Activated T-helper 2 cell treated with anti-CD3 and anti-CD28 coated beads, Interferon-gamma antibody, Interleukin-2, Interleukin-4, amounts not matched to agents 10 μg/mL and 5 μg/mL and 100 μg/mL, durations not matched to agents 14 hours and 24 hours and 36 hours (primary cell): ENCODE data around the gene ST3GAL2. TPM values are rescaled to one million over a fixed set of nuclear protein-coding genes. Genes with fewer than 3 reads are reported as not detected.
"Not testable (repeated sequence)": the region's sequence is repeated elsewhere in the genome, so short reads cannot be mapped to it uniquely, and the experiment has no call there.

Experiments
- DNase-seq: peaks from one replicate; pipeline ENCODE4 v3.0.0; 2021; ENCODE audit warnings: low spot score
- H3K27ac Mint-ChIP-seq: one replicate; pipeline ENCODE4 v1.8.0; 2021; ENCODE audit warnings: mixed read lengths
- H3K27me3 Mint-ChIP-seq: one replicate; pipeline ENCODE4 v1.8.0; 2021; ENCODE audit warnings: low read depth, mixed read lengths
- H3K36me3 Mint-ChIP-seq: one replicate; pipeline ENCODE4 v1.8.0; 2021; ENCODE audit warnings: low read depth, mixed read lengths
- H3K4me1 Mint-ChIP-seq: one replicate; pipeline ENCODE4 v1.8.0; 2021; ENCODE audit warnings: low read depth, mixed read lengths
- H3K4me3 Mint-ChIP-seq: one replicate; pipeline ENCODE4 v1.8.0; 2021; ENCODE audit warnings: low read depth, mild to moderate bottlenecking, moderate library complexity, mixed read lengths
- H3K9me3 Mint-ChIP-seq: one replicate; pipeline ENCODE4 v1.8.0; 2021; ENCODE audit warnings: mixed read lengths
- intact Hi-C: fragments of 100-400 bp; cut with micrococcal nuclease; formaldehyde crosslinking; loops from one replicate; pipeline ENCODE4 v1.15.1; 2023
- total RNA-seq: library from RNA; stranded (reverse); gene quantifications from 2 replicates; pipeline ENCODE4 v1.2.3, GENCODE V29; 2022

The ST3GAL2 gene
- total RNA-seq, 1 donor from 2014 or later: 35.1 TPM

GRCh38 chr16:70345840-70346239 lies 93.1 kb downstream of the ST3GAL2 start:
- intact Hi-C loops: loop anchor here (1.0 to 5.0 kb wide), 5 partner anchors 35 to 177 kb away; partner anchors contain the start of genes AARS1, COG4, DDX19B and EXOSC6
- Mint-ChIP-seq H3K27ac (peak overlapping the region; percentile 98), H3K27me3 (no peaks in the 10 kb centered on the region), H3K36me3 (peaks cover 21% of the 10 kb centered on the region), H3K4me3 (peak overlapping the region; percentile 97), H3K4me1 (peaks cover 24% of the 10 kb centered on the region), H3K9me3 (no peaks in the 10 kb centered on the region)
- DNase-seq: no peak

DNA sequence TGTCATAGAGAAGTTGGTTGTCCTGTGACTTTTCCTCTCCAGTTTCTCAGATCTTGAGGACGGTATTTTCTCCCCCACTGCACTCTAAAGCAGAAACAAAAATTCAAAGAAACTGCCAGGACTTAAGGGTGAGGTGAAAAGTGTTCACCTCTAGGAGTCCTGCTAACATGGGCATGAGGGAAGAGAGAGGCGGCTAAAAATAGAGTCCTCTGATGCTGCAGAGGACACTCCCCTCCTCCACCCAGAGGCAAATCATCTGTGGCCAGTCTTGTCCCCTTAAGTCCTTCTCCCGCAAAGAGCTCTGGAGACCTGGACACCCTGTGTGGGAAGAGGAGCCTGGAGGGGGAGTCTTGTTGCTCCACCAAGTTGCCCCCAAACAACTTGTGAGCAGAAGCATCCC lies 96.9 kb downstream of the ST3GAL2 start:
- Mint-ChIP-seq H3K4me3 (no peak overlapping the region), H3K4me1 (peaks cover 5% of the 10 kb centered on the region), H3K36me3 (peaks cover 4% of the 10 kb centered on the region), H3K9me3 (no peaks in the 10 kb centered on the region), H3K27me3 (no peaks in the 10 kb centered on the region), H3K27ac (no peak overlapping the region)
- DNase-seq: no peak
- intact Hi-C loops: no loop called here

- Mint-ChIP-seq H3K27ac (no peak overlapping the region), H3K4me1 (peaks cover 5% of the 10 kb centered on the region), H3K4me3 (no peak overlapping the region), H3K27me3 (no peaks in the 10 kb centered on the region), H3K9me3 (no peaks in the 10 kb centered on the region), H3K36me3 (peaks cover 4% of the 10 kb centered on the region)
- intact Hi-C loops: no loop called here
- no peak for DNase-seq
These were observed 97.3 kb downstream of the ST3GAL2 start for GRCh38 chr16:70341600-70341999.

- no peaks in the 10 kb centered on the region for H3K9me3 Mint-ChIP-seq
- H3K4me1 Mint-ChIP-seq: no peaks in the 10 kb centered on the region
- intact Hi-C loops: no loop called here
These were observed 101.1 kb downstream of the ST3GAL2 start for GRCh38 chr16:70337814-70338213.

DNA sequence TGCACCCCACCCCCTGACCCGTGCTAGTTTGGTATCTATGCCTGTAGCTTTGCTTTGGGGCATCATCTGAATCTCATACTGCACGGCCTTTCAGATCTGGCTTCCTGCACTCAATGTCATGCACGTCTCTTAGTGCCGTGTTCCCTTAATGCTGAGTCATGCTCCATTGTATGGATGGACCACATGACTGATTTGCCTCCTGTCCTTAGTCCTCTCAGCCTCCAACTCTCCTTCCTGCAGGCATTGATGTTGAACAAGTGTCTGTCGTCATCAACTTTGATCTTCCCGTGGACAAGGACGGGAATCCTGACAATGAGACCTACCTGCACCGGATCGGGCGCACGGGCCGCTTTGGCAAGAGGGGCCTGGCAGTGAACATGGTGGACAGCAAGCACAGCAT lies 106.2 kb downstream of the ST3GAL2 start:
- H3K27me3 Mint-ChIP-seq, intact Hi-C loops, H3K9me3 Mint-ChIP-seq, DNase-seq, H3K4me1 Mint-ChIP-seq, H3K27ac Mint-ChIP-seq, H3K4me3 Mint-ChIP-seq: not testable (repeated sequence)
- peaks cover 42% of the 10 kb centered on the region for H3K36me3 Mint-ChIP-seq

More at GRCh38 chr16:70337814-70338213, 101.1 kb downstream of the ST3GAL2 start:
- H3K36me3 Mint-ChIP-seq: peaks cover 28% of the 10 kb centered on the region
- no peaks in the 10 kb centered on the region for H3K27me3 Mint-ChIP-seq
- H3K4me3 Mint-ChIP-seq: no peak overlapping the region
- no peak for DNase-seq
- no peak overlapping the region for H3K27ac Mint-ChIP-seq

GRCh38 chr16:70331588-70332358 lies 107.1 kb downstream of the ST3GAL2 start:
- H3K36me3 Mint-ChIP-seq: peaks cover 42% of the 10 kb centered on the region
- no peak overlapping the region for H3K27ac Mint-ChIP-seq
- H3K4me3 Mint-ChIP-seq: no peak overlapping the region
- H3K4me1 Mint-ChIP-seq: no peaks in the 10 kb centered on the region
- no peak for DNase-seq
- no peaks in the 10 kb centered on the region for H3K27me3 Mint-ChIP-seq
- intact Hi-C loops: no loop called here
- H3K9me3 Mint-ChIP-seq: no peaks in the 10 kb centered on the region

DNA sequence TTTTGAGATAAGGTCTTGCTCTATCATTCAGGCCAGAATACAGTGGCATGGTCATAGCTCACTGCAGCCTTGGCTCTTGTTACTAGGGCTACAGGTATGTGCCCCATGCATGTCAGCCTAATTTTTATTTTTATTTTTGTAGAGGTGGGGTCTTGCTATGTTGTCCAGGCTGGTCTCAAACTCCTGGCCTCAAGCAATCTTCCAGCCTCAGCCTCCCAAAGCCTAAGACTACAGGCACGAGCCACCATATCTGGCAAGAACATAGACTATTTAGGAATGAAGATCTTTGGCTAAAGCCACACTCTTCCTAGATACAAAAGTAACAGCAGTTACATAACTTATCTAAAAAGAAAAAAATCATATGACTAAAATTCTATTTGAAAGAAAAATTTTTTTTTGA lies 107.8 kb downstream of the ST3GAL2 start:
- Mint-ChIP-seq H3K27ac (no peak overlapping the region), H3K4me1 (no peaks in the 10 kb centered on the region), H3K36me3 (peaks cover 40% of the 10 kb centered on the region), H3K9me3 (no peaks in the 10 kb centered on the region), H3K27me3 (no peaks in the 10 kb centered on the region), H3K4me3 (no peak overlapping the region)
- no peak for DNase-seq
- intact Hi-C loops: no loop called here

Other genes starting within 250 kb of the ST3GAL2 start
- 32.0 and 32.6 TPM in 2 replicates for gene EXOSC6, start 187.2 kb downstream of the ST3GAL2 start, total RNA-seq
- gene AARS1, start 149.6 kb downstream of the ST3GAL2 start, total RNA-seq: 103 and 106 TPM in 2 replicates
- gene DDX19B, start 139.9 kb downstream of the ST3GAL2 start, total RNA-seq: 31.0 and 33.3 TPM in 2 replicates
- gene DDX19A, start 92.2 kb downstream of the ST3GAL2 start, total RNA-seq: 55.8 and 58.5 TPM in 2 replicates
- 19.7 and 21.9 TPM in 2 replicates for gene FCSK, start 15.5 kb upstream of the ST3GAL2 start, total RNA-seq
- 37.9 and 44.5 TPM in 2 replicates for gene COG4, start 84.5 kb upstream of the ST3GAL2 start, total RNA-seq
- 520 and 538 TPM in 2 replicates for gene SF3B3, start 84.7 kb upstream of the ST3GAL2 start, total RNA-seq
- 0.28 TPM in 1 of 2 replicates, not detected in the other for gene IL34, start 207.5 kb upstream of the ST3GAL2 start, total RNA-seq
- gene MTSS2, start 247.0 kb upstream of the ST3GAL2 start, total RNA-seq: 1.3 TPM in 2 replicates